ENCODE data around the gene ALS2. TPM values are rescaled to one million over a fixed set of nuclear protein-coding genes. Genes with fewer than 3 reads are reported as not detected.
A peak's percentile ranks its signal among the peaks of the same experiment; 100 is the strongest.
"Not testable (repeated sequence)": the region's sequence is repeated elsewhere in the genome, so short reads cannot be mapped to it uniquely, and the experiment has no call there.

The ALS2 gene
- total and polyA plus RNA-seq, 2 donors from 2014 or later: 7.1 to 24.4 TPM

DNA sequence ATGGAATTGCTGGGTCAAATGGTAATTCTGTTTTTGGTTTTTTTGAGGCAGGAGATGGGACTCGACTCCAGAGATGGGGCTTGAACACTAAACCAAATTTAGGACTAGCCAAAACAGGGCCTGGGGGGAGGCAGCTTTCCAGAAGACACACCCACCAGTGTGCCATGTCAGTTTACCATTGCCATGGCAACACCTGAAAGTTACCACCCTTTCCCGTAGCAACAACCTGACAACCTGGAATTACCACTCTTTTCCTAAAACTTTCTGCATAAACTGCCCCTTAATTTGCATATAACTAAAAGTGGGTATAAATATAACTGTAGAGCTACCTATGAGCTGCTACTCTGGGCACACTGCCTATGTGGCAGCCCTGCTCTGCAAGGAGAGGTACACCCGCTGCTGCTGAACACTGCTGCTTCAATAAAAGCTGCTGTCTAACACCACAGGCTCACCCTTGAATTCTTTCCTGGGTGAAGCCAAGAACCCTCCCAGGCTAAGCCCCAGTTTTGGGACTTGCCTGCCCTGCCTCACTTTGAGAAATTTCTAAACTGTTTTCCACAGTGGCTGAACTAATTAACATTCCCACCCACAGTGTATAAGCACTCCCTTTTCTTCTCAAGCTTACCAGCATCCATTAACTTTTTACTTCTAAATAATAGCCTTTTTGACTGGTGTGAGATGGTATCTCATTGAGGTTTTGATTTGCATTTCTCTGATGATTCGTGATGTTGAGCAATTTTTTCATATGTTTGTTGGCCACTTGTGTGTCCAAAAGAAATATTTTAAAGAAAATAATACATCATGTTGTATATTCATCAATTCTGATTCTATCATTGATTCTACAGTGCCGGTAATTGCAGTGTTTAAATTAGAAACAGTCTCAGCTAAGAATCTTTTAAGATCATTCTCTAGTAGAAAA is 36.2 kb upstream of the ALS2 start:
- Histone ChIP-seq H3K9ac (ENCODE audit: low read length in 3 of 3) (no peak overlapping the region), H3K27ac (ENCODE audit: low read depth in 2 of 2, low read length in 2 of 2) (no peak overlapping the region), H3K4me1 (ENCODE audit: control insufficient read depth in 2 of 3, insufficient read depth in 2 of 3, low read depth in 1 of 3, low read length in 3 of 3) (no peaks in the 10 kb centered on the region), H3K27me3 (ENCODE audit: control insufficient read depth, insufficient read depth, low read length) (no peaks in the 10 kb centered on the region), H3K4me3 (ENCODE audit: low read length in 3 of 3) (no peak overlapping the region), H3K9me3 (ENCODE audit: control insufficient read depth in 2 of 3, insufficient read depth in 1 of 3, low read length in 3 of 3) (no peaks in the 10 kb centered on the region), H3K36me3 (ENCODE audit: control insufficient read depth in 2 of 3, insufficient read depth in 3 of 3, low read length in 3 of 3) (no peaks in the 10 kb centered on the region)
- no peak for DNase-seq
- FAIRE-seq: no peak
- TF ChIP-seq, protein P1, sequence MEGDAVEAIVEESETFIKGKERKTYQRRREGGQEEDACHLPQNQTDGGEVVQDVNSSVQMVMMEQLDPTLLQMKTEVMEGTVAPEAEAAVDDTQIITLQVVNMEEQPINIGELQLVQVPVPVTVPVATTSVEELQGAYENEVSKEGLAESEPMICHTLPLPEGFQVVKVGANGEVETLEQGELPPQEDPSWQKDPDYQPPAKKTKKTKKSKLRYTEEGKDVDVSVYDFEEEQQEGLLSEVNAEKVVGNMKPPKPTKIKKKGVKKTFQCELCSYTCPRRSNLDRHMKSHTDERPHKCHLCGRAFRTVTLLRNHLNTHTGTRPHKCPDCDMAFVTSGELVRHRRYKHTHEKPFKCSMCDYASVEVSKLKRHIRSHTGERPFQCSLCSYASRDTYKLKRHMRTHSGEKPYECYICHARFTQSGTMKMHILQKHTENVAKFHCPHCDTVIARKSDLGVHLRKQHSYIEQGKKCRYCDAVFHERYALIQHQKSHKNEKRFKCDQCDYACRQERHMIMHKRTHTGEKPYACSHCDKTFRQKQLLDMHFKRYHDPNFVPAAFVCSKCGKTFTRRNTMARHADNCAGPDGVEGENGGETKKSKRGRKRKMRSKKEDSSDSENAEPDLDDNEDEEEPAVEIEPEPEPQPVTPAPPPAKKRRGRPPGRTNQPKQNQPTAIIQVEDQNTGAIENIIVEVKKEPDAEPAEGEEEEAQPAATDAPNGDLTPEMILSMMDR (IDR thresholded peaks at IDR 0.05; ENCODE audit: borderline replicate concordance, extremely low read depth, insufficient read depth): no peak
- intact Hi-C loops (cut with DNase I): no loop called here

DNA sequence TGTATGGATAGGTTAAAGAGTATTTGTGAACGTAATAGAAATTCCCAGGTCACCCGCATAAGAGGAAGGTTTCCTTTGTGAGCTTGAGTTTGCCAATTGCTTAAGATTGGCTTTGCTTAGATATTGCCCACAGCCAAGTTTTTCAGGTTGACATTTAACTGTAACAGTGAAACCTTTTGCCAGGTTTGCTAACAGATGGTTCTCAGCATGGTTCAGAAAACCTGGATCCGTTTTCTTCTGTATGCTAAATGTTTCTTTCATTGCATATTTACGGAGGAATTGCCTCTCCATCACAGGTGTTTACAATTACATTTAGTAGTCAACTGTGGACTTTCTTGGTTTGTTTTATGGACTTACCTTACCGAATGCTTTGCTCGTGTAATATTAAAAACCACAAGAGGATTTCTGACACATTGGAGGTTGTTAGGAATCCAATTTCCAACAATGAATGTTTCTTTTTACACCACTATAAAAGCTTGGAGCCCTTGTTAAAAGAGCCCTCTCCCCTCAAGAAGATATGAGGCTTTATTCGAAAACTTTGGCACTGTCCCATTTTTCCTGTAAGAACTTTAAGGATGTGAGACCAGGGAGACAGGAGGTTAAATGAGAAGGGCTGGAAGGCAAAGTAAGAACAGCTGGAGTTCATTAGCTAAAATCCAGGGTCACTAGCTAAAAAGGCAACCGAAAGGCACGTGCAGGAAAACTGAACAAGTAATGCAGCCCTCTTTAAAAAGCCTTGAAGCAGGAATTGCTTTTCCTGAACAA is 33.4 kb upstream of the ALS2 start:
- H3K4me3 ChIP-seq (ENCODE audit: low read length in 3 of 3): no peak overlapping the region
- no peaks in the 10 kb centered on the region for H3K36me3 ChIP-seq (ENCODE audit: control insufficient read depth in 2 of 3, insufficient read depth in 3 of 3, low read length in 3 of 3)
- FAIRE-seq (no peak), DNase-seq (peak in 2 of 5 donors; percentile 51 to 83)
- intact Hi-C loops (cut with DNase I): no loop called here
- no peak overlapping the region for H3K27ac ChIP-seq (ENCODE audit: low read depth in 2 of 2, low read length in 2 of 2)
- H3K9me3 ChIP-seq (ENCODE audit: control insufficient read depth in 2 of 3, insufficient read depth in 1 of 3, low read length in 3 of 3): no peaks in the 10 kb centered on the region
- H3K4me1 ChIP-seq (ENCODE audit: control insufficient read depth in 2 of 3, insufficient read depth in 2 of 3, low read depth in 1 of 3, low read length in 3 of 3): no peaks in the 10 kb centered on the region
- TF ChIP-seq, protein P1 (IDR thresholded peaks at IDR 0.05; ENCODE audit: borderline replicate concordance, extremely low read depth, insufficient read depth): no peak
- H3K27me3 ChIP-seq (ENCODE audit: control insufficient read depth, insufficient read depth, low read length): no peaks in the 10 kb centered on the region
- no peak overlapping the region for H3K9ac ChIP-seq (ENCODE audit: low read length in 3 of 3)

DNA sequence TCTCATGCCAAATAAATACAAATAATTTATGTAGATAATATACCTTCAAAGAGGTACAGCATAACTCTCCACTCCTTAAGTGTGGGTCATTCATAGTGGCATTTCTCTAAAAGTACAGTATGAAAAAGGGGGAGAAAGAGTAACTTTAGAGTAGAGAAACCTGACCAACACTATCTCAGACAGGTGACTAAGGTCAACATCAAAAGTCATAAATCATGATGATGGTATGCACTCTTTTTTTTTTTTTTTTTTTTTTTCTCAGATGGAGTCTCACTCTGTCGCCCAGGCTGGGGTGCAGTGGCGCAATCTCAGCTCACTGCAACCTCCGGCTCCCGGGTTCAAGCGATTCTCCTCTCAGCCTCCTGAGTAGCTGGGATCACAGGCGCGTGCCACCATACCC is 29.9 kb upstream of the ALS2 start:
- H3K9ac ChIP-seq (ENCODE audit: low read length in 3 of 3); H3K27ac ChIP-seq (ENCODE audit: low read depth in 2 of 2, low read length in 2 of 2); FAIRE-seq; intact Hi-C loops (cut with DNase I); H3K27me3 ChIP-seq (ENCODE audit: control insufficient read depth, insufficient read depth, low read length); H3K4me3 ChIP-seq (ENCODE audit: low read length in 3 of 3); H3K4me1 ChIP-seq (ENCODE audit: control insufficient read depth in 2 of 3, insufficient read depth in 2 of 3, low read depth in 1 of 3, low read length in 3 of 3); H3K9me3 ChIP-seq (ENCODE audit: control insufficient read depth in 2 of 3, insufficient read depth in 1 of 3, low read length in 3 of 3); H3K36me3 ChIP-seq (ENCODE audit: control insufficient read depth in 2 of 3, insufficient read depth in 3 of 3, low read length in 3 of 3): not testable (repeated sequence)
- peak in 1 of 5 donors; percentile 38 for DNase-seq

DNA sequence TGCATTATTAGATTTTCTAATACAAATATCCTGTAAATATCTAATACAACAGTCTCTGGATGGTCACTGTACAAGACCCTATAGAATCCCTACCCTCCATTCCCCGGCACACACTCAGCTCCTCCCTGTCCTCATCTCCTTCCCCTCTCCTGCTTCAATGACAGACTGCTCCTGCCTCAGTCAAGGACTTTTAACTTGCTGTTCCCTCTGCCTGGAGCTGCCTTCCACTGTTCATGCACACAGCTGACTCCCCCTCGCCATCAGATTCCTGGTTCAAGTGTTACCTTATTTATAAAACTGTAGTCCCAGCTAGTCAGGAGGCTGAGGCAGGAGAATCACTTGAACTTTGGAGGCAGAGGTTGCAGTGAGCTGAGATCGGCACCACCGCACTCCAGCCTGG is 28.9 kb upstream of the ALS2 start:
- Histone ChIP-seq H3K27me3 (ENCODE audit: control insufficient read depth, insufficient read depth, low read length) (no peaks in the 10 kb centered on the region), H3K4me1 (ENCODE audit: control insufficient read depth in 2 of 3, insufficient read depth in 2 of 3, low read depth in 1 of 3, low read length in 3 of 3) (peaks cover 0 to 8% (median 0%) of the 10 kb centered on the region in 3 donors), H3K9me3 (ENCODE audit: control insufficient read depth in 2 of 3, insufficient read depth in 1 of 3, low read length in 3 of 3) (no peaks in the 10 kb centered on the region), H3K9ac (ENCODE audit: low read length in 3 of 3) (no peak overlapping the region), H3K27ac (ENCODE audit: low read depth in 2 of 2, low read length in 2 of 2) (no peak overlapping the region), H3K36me3 (ENCODE audit: control insufficient read depth in 2 of 3, insufficient read depth in 3 of 3, low read length in 3 of 3) (no peaks in the 10 kb centered on the region), H3K4me3 (ENCODE audit: low read length in 3 of 3) (no peak overlapping the region)
- DNase-seq: no peak
- intact Hi-C loops (cut with DNase I): no loop called here
- no peak for FAIRE-seq
- TF ChIP-seq, protein P1 (IDR thresholded peaks at IDR 0.05; ENCODE audit: borderline replicate concordance, extremely low read depth, insufficient read depth): no peak

Measured in kidney (tissue), 14 donors.